HCT116 (cell line): ENCODE results near the gene DOCK10.

Experiments used
- EZH2 ChIP-seq: fragments of 200-600 bp; sonication (generic); IDR thresholded peaks from 2 replicates; pipeline ENCODE4 v1.6.1; 2017; ENCODE audit warnings: antibody characterized with exemption, mixed run types
- EZH2phosphoT487 ChIP-seq: fragments of 200-600 bp; IDR thresholded peaks from 2 replicates; pipeline ENCODE4 v1.6.1; 2018; ENCODE audit warnings: antibody characterized with exemption, borderline replicate concordance
- POLR2AphosphoS5 ChIP-seq: IDR thresholded peaks from 2 replicates; pipeline ENCODE4 v1.6.1; 2011; ENCODE audit warnings: mild to moderate bottlenecking, low read depth, low read length, moderate library complexity
- SP1 ChIP-seq: IDR thresholded peaks from 2 replicates; pipeline ENCODE4 v1.6.1; 2012; ENCODE audit warnings: low read depth
- TCF7L2 ChIP-seq: IDR thresholded peaks from 2 replicates; pipeline ENCODE4 v1.7.0; 2011; ENCODE audit warnings: borderline replicate concordance, inconsistent platforms; ENCODE audit not compliant: insufficient read depth, insufficient read length; ENCODE audit errors: extremely low read depth
- YY1 ChIP-seq: IDR thresholded peaks from 2 replicates; pipeline ENCODE4 v1.6.1; 2011; ENCODE audit warnings: low read length, low read depth, moderate library complexity, mild to moderate bottlenecking; ENCODE audit not compliant: insufficient replicate concordance; ENCODE audit errors: extremely low read depth
- TF ChIP-seq, protein P1 (sequence below): IDR thresholded peaks from 2 replicates; pipeline ENCODE4 v1.6.1; 2012; ENCODE audit warnings: low read depth
- TF ChIP-seq, protein P2 (sequence below), 3 experiments: fragments of 200-600 bp in 1 of 3; sonication (generic) in 1 of 3; IDR thresholded peaks in 2 of 3; conservative IDR thresholded peaks in 1 of 3; 2 replicates each; pipeline ENCODE4 v1.5.1; 2012 to 2017; ENCODE audit warnings: low read depth in 2 of 3, low read length in 2 of 3, antibody characterized with exemption in 1 of 3, borderline replicate concordance in 1 of 3, control low read depth in 1 of 3, mild to moderate bottlenecking in 1 of 3, mixed read lengths in 1 of 3, mixed run types in 1 of 3, moderate library complexity in 1 of 3; ENCODE audit not compliant: insufficient read depth in 1 of 3
- TF ChIP-seq, protein P3 (sequence below): IDR thresholded peaks from 2 replicates; pipeline ENCODE4 v1.6.1; 2012

DNA sequence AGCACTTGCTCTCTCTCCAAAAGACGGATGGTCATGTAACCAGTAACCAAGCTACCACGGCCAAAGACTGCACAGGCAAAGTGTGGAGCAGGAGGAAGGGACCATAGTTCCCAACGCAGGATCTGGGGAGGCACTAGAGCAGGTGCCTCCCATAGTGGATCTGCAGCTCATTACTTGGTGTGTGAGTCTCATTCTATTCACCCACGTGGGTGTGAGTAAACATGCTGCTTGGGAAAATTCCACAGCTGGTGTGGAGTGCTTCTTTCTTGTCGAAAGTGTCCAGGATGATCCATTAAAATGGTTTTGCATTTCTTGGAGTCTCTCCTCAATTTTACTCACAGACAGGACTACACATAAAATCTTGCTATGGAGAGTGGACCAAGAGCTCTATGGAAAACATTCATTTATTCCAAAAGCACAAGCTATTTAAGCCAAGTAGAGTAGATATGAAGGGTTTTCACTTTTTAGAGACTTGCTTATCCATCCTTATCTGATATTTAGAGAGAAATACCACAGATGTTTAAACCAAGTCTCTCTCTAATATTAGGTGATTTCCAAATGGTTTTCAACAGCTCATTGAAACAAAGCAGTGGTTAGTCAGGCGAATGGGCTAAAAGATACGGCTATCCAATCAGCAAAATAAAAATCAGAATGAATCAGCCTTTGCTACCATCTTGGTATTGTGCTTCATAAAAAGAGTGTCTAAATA is 221.8 kb downstream of the DOCK10 start:
- TF ChIP-seq, protein P1, sequence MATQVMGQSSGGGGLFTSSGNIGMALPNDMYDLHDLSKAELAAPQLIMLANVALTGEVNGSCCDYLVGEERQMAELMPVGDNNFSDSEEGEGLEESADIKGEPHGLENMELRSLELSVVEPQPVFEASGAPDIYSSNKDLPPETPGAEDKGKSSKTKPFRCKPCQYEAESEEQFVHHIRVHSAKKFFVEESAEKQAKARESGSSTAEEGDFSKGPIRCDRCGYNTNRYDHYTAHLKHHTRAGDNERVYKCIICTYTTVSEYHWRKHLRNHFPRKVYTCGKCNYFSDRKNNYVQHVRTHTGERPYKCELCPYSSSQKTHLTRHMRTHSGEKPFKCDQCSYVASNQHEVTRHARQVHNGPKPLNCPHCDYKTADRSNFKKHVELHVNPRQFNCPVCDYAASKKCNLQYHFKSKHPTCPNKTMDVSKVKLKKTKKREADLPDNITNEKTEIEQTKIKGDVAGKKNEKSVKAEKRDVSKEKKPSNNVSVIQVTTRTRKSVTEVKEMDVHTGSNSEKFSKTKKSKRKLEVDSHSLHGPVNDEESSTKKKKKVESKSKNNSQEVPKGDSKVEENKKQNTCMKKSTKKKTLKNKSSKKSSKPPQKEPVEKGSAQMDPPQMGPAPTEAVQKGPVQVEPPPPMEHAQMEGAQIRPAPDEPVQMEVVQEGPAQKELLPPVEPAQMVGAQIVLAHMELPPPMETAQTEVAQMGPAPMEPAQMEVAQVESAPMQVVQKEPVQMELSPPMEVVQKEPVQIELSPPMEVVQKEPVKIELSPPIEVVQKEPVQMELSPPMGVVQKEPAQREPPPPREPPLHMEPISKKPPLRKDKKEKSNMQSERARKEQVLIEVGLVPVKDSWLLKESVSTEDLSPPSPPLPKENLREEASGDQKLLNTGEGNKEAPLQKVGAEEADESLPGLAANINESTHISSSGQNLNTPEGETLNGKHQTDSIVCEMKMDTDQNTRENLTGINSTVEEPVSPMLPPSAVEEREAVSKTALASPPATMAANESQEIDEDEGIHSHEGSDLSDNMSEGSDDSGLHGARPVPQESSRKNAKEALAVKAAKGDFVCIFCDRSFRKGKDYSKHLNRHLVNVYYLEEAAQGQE: no peak
- TF ChIP-seq, protein P2, sequence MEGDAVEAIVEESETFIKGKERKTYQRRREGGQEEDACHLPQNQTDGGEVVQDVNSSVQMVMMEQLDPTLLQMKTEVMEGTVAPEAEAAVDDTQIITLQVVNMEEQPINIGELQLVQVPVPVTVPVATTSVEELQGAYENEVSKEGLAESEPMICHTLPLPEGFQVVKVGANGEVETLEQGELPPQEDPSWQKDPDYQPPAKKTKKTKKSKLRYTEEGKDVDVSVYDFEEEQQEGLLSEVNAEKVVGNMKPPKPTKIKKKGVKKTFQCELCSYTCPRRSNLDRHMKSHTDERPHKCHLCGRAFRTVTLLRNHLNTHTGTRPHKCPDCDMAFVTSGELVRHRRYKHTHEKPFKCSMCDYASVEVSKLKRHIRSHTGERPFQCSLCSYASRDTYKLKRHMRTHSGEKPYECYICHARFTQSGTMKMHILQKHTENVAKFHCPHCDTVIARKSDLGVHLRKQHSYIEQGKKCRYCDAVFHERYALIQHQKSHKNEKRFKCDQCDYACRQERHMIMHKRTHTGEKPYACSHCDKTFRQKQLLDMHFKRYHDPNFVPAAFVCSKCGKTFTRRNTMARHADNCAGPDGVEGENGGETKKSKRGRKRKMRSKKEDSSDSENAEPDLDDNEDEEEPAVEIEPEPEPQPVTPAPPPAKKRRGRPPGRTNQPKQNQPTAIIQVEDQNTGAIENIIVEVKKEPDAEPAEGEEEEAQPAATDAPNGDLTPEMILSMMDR (IDR thresholded peaks at IDR 0.05 in 2 of 3, conservative IDR thresholded peaks at IDR 0.05 in 1 of 3; ENCODE audit: borderline replicate concordance in 1 of 3, insufficient read depth in 1 of 3, low read depth in 2 of 3, low read length in 2 of 3): no peak
- TF ChIP-seq EZH2 (no peak), SP1 (no peak), POLR2AphosphoS5 (no peak), YY1 (no peak), TCF7L2 (no peak), EZH2phosphoT487 (no peak)
- TF ChIP-seq, protein P3, sequence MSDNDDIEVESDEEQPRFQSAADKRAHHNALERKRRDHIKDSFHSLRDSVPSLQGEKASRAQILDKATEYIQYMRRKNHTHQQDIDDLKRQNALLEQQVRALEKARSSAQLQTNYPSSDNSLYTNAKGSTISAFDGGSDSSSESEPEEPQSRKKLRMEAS: no peak
